GM19452 (cell line): ENCODE results near the gene ABCA3.
"Not testable (repeated sequence)": the region's sequence is repeated elsewhere in the genome, so short reads cannot be mapped to it uniquely, and the experiment has no call there.

Source experiments
- ATAC-seq: cut with Tn5 transposase; IDR thresholded peaks from one replicate; pipeline ENCODE4 v1.9.1; 2021; ENCODE audit not compliant: unreplicated experiment

ABCA3 gene

DNA sequence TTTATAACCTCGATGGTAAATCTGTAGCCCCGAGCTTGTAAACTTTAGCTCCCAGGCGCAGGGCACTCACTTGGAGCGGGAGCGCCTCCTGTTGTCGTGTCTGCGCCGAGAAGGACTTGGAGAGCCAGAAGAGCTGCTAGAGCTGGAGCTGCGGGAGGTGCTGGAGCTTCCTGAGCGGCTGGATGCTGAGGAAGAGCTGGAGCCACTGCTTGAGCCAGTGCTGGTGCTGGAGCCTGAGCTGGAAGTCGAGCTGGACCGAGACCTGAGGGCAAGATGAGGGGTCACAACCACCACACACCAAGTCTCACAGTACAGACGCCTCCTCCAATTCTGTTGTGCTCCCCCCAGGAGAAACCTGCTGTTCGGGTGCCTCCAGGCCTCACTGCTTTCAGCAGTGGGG is 77.5 kb downstream of the ABCA3 start:
- not testable (repeated sequence) for ATAC-seq

DNA sequence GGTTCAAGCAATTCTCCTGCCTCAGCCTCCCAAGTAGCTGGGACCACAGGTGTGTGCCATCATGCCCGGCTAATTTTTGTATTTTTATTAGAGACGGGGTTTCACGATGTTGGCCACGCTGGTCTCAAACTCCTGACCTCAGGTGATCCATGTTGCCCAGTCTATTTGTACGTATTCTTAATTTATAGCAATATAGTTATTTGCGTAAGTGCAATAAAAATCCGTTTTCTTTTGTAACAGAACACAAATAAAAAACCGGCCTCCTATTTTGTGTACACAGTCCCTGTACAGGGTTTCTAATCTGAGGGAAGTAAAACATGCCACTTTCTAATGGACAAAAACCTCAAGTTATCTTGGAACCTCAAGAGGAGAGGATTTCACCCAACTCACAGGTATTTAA is 80.3 kb downstream of the ABCA3 start:
- no peak for ATAC-seq

DNA sequence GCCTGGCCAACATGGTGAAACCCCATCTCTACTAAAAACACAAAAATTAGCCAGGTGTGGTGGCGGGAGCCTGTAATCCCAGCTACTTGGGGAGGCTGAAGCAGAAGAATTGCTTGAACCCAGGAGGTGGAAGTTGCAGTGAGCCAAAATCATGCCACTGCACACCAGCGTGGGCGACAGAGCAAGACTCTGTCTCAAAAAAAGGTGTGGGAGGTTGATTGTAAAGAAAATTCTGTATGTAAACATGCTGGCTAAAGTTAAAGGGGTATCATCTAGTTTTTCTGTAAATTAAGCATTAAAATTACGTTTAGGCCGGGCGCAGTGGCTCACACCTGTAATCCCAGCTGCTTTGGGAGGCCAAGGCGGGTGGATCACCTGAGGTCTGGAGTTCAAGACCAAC is 82.0 kb downstream of the ABCA3 start:
- not testable (repeated sequence) for ATAC-seq

DNA sequence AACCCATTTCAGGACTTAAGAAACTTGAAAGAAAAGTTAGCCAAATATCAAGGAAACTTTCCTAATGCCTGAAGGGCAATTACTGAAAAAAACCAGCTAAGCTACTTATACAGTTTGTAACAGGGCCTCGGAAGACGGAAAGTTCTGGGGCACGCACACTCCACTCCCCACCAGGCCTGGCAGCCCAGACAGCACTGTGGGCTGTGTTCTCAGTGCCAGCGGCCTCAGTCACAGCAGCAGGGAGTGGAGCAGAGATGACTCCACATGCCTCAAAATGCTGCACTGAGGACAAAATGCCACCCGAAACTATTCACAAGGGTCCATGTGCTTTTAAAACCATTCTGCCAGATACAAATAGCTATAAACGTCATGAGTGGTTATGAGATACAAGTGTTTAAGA is 82.8 kb downstream of the ABCA3 start:
- ATAC-seq = no peak

DNA sequence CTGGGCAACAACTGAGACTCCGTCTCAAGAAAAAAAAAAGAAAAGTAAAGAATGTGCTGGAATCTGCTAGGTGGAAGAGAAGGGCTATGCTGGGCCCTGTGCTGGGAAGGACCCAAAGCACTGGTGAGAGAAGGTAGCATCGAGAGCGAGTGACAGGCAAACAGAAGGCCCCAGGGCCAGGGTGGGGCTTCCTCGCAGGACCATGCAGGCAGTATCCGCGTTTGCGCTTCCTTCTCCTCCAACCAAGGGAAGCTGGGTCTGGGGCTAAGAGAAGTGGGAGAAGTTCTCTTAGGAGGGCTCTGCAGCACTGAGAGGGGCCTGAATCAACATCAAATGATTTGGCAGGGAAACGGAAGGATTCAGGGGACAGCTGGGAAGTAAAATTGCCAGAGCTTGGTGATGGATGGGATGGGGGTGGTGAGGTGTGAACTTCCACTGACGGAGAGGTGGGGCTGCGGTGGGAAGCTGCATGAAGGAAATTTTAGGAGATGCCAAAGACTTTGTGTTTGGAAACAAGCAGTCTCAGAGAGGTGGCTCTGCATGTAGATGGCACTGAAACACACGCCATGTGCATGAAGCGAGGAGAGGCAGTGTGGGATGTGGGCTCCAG is 83.9 kb downstream of the ABCA3 start:
- ATAC-seq = no peak

DNA sequence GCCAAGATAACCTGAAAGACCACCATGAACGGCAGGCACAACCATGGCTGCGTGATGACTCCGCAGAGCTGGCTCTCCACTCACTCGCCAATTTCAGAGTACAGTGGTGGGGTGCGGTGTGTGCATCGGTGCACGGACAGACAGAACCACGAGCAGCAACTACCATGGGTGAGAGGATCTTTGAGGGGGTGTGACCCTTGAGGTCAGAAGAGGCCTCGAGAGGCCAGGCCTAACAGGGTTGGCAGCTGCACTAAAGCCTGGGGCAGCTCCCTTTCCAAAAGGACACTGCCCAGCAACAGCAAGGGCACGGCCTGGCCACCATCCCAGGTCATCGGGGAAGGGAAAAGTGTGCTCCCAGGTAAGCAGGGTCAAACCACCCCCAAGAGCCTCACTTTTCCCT is 87.2 kb downstream of the ABCA3 start:
- ATAC-seq = no peak

DNA sequence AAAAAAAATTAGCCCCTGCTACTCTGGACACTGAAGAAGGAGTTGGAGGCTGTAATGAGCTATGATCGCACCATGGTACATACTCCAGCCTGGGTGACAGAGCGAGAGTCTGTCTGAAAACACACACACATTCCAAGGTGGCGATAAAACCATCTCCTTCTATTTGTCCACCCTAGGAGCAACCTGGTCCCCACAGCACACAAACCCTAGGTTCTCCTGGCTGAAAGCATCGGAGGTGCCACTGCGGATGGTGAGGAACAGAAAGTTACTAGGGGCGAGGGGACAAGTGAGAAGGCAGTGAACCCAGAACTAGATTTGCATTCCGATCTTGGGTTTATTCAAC is 87.8 kb downstream of the ABCA3 start:
- ATAC-seq = no peak

DNA sequence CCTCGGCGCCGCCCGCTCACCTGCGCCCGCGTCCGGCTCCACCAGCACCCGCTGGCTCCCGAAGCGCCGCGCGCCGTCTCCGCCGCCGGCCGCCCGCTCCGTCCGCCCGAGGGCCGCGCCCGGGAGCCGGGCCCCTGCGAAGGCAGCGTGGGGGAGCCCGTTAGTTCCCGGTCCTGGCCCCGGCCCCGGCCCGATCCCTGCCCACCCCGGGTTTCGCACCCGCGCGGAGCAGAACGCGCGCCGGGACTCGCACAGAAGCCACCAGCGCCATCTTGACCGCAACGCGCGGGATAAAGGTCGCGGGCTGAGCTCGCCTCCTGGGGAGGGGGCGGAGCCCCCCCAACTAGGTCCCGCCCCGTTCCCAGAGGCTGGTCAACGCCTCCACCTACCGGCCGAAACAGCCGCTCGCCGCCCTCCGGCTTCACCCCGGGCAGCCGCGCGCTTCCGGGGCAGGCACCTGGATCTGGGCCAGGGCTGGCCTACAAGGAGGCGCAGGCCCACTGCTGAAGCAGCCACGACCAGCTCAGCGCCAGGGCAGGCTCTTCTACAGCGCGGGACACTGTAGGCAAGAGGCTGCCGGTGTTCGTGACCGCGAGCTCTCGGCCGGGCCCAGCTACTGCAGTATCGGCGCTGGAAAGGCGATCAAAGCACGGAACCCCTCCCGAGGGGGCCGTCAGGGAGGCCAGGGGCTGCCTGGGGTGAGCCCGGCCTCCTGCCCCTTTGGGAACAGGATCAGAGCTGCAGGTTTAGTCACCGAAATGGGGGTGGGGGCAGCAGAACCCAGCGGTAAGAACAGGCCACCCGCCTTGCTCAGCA is 89.0 kb downstream of the ABCA3 start, which contains the start of gene ECI1:
ECI1 (minus strand) TSS at position 292 of the 816 bp plus-strand sequence; CDS start at position 271, 21 bp downstream.
- peak; percentile 80 for ATAC-seq

DNA sequence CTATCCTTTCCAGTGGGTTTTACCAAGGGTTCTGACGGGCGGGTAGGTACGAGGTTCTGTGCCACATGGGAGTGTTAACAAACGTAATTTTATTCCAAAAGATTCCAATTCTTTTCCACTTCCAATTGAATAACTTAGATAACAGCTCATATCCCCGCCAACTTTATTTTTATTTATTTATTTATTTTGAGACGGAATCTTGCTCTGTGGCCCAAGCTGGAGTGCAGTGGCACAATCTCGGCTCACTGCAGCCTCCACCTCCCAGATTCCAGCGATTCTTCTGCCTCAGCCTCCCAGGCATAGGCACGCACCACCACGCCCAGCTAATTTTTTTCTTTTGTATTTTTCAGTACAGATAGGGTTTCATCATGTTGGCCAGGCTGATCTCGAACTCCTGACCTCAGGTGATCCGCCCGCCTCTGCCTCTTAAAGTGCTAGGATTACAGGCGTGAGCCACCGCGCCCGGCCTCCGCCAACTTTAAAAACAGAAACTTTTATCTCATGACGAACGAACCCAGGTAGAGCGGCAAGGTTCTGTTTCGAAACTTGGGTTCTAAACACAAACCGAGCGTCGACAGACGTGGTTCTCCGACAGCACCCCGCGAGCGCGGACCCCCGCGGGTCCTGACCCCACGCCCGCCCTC is 89.8 kb downstream of the ABCA3 start:
- no peak for ATAC-seq

DNA sequence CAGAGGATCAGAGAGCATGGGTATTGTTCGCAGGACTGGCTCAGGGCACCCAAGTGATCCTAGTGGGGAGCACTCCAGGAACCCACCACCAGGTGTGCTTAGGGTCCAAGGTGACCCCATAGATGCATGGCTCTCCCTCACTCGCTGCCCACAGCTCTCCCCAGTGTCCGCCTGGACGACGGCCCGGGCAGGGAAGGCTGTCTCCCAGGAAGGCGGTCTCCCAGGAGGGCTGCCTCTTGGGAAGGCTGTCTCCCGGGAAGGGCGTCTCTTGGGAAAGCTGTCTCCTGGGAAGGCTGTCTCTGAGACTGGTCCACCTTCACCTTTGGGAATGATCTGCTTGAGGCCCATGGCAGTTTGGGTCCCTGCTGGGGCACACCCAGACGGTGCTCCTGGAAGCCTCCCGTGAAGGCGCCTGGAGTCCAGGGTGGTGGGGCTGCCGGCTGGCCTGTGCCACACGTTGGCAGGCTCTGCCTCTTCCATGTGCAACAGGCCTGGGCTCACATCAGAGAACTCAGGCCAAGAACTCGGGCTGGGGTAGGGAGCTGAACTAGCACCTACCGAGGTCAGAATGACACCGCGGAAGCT is 94.1 kb downstream of the ABCA3 start:
- ATAC-seq = no peak

DNA sequence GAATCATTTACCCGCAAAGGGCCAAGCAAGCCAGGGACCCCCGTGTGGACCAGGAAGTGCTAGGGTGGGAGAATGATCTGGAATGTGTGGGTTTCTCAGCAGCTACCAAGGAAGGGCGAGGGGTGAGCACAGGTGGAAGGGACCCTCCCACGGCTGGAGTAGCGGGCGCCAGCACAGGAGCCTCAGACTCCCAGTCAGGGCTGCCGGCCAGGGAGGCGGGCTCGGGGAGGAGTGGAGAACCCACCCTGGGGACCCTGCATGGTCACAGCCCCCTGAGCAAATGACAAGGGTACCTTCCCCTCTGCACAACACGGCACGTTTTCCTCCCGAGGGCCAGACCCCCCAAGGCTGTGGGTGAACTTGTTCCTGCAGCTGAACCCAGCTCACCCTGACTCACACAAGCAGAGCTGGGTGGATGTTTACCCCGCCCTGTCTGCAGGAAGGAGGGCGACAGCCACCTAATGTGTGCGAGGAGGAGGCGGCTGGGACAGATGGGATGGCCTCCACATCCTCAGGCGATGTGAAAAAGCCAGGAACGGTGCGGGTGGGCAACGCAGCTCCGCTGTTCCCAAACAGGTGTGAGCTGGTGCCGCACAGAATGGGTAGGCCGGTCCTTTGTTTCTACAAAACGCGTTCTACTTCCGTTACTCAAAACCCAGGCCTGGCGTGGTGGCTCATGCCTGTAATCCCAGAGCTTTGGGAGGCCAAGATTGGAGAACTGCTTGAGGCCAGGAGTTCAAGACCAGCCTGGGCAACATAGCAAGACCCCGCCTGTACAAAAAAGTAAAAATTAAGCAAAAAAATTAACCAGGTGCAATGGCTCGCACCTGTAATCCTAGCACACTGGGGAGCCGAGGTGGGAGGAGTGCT is 95.4 kb downstream of the ABCA3 start:
- no peak for ATAC-seq

DNA sequence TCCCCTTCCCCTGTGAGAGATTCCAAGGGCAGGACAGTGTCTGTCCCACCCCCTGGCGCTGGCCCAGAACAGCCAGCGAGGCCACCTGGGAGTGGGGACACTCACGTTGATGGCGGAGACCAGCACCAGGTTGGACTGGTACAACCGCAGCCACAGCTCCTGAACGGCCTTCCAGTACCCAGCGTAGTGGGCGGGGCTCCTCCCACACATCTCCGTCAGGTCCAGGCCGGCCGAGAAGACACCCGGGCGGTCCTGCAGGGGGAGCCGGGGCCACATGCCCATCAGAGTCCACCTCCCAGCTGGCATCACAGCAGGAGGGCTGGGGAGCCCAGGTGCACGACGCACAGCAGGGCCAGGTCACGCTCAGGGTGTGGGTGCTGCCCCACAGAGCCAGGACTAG is 96.2 kb downstream of the ABCA3 start:
- ATAC-seq = no peak

DNA sequence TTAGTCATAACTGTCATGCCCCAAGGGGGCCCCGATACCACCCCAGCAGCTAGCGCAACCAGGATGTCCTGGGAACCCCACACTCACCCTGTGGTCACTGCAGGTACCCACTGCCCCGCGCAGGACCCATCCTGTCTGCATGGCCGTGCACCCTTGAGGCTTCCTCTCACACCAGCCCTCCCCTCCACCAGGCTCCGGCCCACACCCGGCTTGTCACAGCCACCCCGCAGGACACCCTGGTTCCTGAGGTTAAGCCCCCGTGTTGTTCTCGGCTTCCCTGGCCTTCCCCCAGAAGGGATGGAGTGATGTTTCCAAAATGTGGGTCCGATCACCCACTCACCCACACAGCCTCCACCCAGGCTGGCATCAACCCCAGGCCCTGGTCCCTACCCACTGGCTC is 96.7 kb downstream of the ABCA3 start:
- no peak for ATAC-seq

DNA sequence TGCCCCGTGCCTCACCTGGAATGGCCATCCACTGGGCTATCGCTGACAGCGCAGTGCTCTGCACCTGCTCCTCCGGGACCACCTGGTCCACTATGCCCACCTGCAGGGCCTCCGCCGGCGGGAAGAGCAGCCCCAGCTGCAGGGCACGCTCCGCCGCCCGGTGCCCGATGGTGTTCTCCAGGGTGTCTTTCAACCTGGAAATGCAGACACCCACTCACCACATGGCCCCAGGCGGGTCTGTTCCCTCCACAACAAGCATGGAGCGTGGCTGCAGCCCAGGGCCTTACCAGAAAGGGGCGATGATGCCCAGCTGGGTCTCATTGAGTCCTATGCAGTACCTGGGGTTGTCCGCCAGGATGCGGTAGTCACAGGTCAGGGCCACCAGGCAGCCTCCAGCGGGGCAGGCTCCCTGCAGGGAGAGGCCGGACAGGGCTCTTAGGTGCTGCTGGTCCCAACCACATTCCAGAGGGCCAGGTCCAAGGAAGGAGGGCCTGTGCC is 97.4 kb downstream of the ABCA3 start:
- ATAC-seq = no peak

DNA sequence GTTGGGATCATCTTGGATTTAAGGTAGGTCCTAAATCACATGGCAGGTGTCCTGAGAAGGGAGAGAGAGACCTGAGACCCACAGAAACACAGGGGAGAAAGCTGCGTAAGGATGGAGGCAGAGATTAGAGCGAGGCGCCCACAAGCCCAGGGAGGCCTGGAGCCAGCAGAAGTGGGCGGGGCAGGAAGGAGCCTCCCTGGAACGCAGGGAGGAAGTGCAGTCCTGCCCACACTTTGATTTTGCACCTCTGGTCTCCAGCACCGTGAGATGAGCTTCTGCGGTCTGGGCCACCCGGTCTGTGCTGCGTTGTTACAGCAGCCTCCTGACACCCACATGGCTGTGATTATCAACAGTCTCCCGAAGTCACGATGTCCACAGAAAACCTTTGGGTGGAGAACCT is 97.9 kb downstream of the ABCA3 start:
- no peak for ATAC-seq

DNA sequence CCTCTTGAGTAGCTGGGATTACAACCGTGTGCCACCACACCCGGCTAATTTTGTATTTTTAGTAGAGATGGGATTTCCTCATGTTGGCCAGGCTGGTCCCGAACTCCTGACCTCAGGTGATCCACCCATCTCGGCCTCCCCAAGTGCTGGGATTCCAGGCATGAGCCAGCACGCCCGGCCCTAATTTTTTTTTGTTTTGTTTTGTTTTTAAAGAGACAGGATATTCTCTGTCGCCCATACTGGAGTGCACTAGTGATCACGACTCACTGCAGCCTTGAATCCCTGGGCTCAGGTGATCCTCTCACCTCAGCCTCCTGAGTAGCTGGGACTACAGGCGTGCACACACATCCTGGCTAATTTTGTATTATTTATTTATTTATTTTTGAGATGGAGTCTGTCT is 100.2 kb downstream of the ABCA3 start:
- not testable (repeated sequence) for ATAC-seq

DNA sequence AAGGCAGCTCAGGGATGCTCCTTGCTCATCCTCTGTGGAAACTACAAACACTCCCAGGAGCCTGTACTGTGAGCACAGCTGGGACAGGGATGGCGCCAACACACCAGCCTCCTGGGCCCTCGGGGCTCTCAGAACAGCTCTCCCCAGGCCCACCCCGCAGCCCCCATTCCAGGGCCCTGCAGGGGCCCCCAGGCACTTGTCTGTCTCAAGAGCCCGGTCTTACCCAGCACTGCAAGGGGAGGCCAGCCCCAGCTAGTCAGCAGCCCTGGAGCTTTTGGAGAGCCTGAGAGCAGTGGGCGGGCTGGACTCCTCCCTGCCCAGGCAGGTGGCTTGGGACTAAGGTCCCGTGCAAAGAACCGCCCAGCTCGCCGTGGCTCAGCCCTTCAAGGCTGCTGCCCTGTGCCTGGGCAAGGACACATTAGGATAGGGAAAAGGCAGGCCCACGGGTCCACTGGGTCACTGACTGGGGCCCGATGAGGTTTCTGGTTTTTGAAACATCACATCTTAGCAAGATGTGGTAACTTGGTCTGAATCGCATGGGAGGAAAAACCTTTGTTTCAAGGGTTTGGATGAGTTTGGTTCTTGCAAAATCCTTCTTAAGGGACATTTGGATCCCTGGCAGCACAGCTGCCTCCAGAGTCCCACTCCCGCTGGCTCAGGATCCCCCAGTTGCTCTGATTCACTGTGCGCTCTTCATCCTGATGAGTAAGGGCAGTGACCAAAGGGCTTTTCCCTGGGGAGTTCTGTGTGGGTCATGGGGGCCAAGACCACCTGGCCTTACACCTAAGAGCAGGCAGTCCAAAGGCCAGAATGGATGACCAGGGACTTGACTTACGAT is 101.5 kb downstream of the ABCA3 start:
- no peak for ATAC-seq

DNA sequence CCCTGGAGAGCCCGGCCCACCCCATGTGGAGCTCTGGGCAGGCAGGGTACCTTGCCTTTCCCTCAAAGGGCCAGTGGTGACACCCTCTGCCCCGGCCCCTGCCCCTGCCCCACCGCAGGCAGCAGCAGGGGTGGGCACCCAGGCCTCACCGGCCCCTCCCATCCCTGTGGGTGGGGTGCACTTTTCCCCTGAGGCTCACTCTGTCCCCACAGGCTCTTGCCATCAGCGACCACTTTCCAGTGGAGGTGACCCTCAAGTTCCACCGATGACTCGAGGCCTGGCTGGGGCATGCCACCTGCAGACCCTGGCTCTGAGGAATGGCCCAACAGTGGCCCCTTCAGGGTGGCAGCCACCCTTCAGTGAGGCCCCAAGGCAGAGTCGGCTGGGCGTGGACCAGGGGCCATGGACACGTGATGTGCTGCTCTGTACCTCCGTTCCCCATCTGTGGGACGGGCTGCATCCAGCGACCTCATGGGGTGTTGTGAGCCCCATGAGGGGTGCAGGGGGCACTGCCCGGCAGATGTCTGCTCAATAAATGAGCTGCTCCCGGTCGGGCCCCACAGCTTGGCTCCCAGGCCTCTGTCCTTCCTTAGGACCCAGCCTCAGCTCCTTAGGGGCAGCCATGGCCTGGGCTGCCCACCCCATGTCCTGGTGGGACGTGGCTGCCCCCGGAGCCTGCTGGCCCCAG is 102.2 kb downstream of the ABCA3 start:
- no peak for ATAC-seq

DNA sequence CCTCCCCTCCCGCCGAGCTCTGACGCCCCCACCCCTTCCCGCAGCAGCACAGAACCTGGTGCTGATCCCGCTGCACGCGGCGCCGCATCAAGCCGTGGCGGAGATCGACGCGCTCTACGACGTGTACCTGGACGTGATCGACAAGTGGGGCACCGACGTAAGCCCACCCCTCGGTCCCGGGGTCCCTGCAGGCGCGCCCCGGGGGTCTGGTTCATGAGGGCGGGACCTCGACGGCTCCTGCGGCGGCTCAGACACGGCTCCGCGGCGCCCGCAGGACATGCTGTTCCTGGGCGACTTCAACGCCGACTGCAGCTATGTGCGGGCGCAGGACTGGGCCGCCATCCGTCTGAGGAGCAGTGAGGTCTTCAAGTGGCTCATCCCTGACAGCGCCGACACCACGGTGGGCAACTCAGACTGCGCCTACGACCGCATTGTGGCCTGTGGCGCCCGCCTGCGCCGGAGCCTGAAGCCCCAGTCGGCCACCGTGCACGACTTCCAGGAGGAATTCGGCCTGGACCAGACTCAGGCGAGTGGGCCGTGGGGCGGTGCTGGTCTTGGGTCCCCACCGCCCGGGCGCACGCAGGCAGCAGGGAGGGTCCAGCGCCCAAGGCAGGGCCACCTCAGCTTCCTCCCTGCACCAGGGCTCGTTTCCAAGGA is 102.9 kb downstream of the ABCA3 start:
- ATAC-seq = no peak
